Muscle of arm (tissue), 14 donors: ENCODE measurements around the gene IARS1. TPM values are rescaled to one million over a fixed set of nuclear protein-coding genes. Genes with fewer than 3 reads are reported as not detected.

Experiments used
- DNase-seq: peaks from one replicate; pipeline ENCODE4 v3.0.0-alpha.2; 2013
- long read RNA-seq, 11 donors: transcript quantifications; one replicate each; lab custom pipeline, GENCODE V29; 2026
- polyA plus RNA-seq, 12 donors: library from polyadenylated mRNA; unstranded; fragments of 120-200 nt; gene quantifications; one replicate each; pipeline ENCODE4 v1.2.1, GENCODE V29; 2013; ENCODE audit not compliant: insufficient read length in 12 of 12

Gene IARS1
- 10 to 100 TPM in 11 of 12 donors, not detected in 1; 40.2 to 79.6 (median 68.8) TPM for polyA plus RNA-seq
- long read RNA-seq, donor 1, full-length matches to known transcripts, result 2 of 2 reads
- long read RNA-seq, donor 1, partial matches to known transcripts, result 0 of 2 reads
- long read RNA-seq, donor 1, other reads (novel, unspliced or antisense), result 0 of 2 reads
- long read RNA-seq, donor 2, full-length matches to known transcripts, result 3 of 17 reads
- long read RNA-seq, donor 2, partial matches to known transcripts, result 14 of 17 reads
- long read RNA-seq, donor 2, other reads (novel, unspliced or antisense), result 0 of 17 reads
- long read RNA-seq, donor 3, partial matches to known transcripts, result 0 of 1 reads
- long read RNA-seq, donor 3, other reads (novel, unspliced or antisense), result 0 of 1 reads
- long read RNA-seq, donor 4, result 0 reads
- long read RNA-seq, donor 5, result 0 reads
- long read RNA-seq, donor 6, full-length matches to known transcripts, result 4 of 4 reads
- long read RNA-seq, donor 6, partial matches to known transcripts, result 0 of 4 reads
- long read RNA-seq, donor 6, other reads (novel, unspliced or antisense), result 0 of 4 reads
- long read RNA-seq, donor 7, partial matches to known transcripts, result 0 of 1 reads
- long read RNA-seq, donor 7, other reads (novel, unspliced or antisense), result 0 of 1 reads
- long read RNA-seq, donor 8, full-length matches to known transcripts, result 2 of 9 reads
- long read RNA-seq, donor 8, partial matches to known transcripts, result 7 of 9 reads
- long read RNA-seq, donor 8, other reads (novel, unspliced or antisense), result 0 of 9 reads
- long read RNA-seq, donor 9, result 0 reads
- long read RNA-seq, donor 10, full-length matches to known transcripts, result 1 of 6 reads
- long read RNA-seq, donor 10, partial matches to known transcripts, result 5 of 6 reads
- long read RNA-seq, donor 10, other reads (novel, unspliced or antisense), result 0 of 6 reads
- long read RNA-seq, donor 11, full-length matches to known transcripts, result 2 of 7 reads
- long read RNA-seq, donor 11, partial matches to known transcripts, result 5 of 7 reads
- long read RNA-seq, donor 11, other reads (novel, unspliced or antisense), result 0 of 7 reads

- peak; percentile 99 for DNase-seq
Observed at GRCh38 chr9:92293452-92294296, at the start of gene IARS1. Gene IARS1 (minus strand): TSS chr9:92293697. CDS start chr9:92289419, 4,278 bp downstream.

GRCh38 chr9:92342825-92343488, 49.5 kb upstream of the IARS1 start:
- DNase-seq, result no peak

- DNase-seq, result no peak
Observed at GRCh38 chr9:92341578-92341977, 48.1 kb upstream of the IARS1 start.

GRCh38 chr9:92333282-92333634, 39.8 kb upstream of the IARS1 start:
- DNase-seq, result no peak

GRCh38 chr9:92332577-92333281, 39.2 kb upstream of the IARS1 start:
- no peak for DNase-seq

- peak; percentile 38 for DNase-seq
Observed at GRCh38 chr9:92328225-92328624, 34.7 kb upstream of the IARS1 start.

GRCh38 chr9:92327283-92327850, 33.9 kb upstream of the IARS1 start:
- no peak for DNase-seq

GRCh38 chr9:92325991-92326500, 32.5 kb upstream of the IARS1 start:
- no peak for DNase-seq

- peak; percentile 94 for DNase-seq
Observed at GRCh38 chr9:92325269-92325990, 31.9 kb upstream of the IARS1 start, which contains the start of the genes CENPP and NOL8. Gene CENPP (plus strand): TSS chr9:92325953. Gene NOL8 (minus strand): TSS chr9:92325350. CDS start chr9:92324161, 1,189 bp downstream.

GRCh38 chr9:92324889-92325268, 31.4 kb upstream of the IARS1 start:
- DNase-seq, result no peak

GRCh38 chr9:92324431-92324830, 30.9 kb upstream of the IARS1 start:
- no peak for DNase-seq

GRCh38 chr9:92315456-92315855, 22.0 kb upstream of the IARS1 start:
- no peak for DNase-seq

- no peak for DNase-seq
Observed at GRCh38 chr9:92313624-92314012, 20.1 kb upstream of the IARS1 start.

GRCh38 chr9:92312887-92313623, 19.6 kb upstream of the IARS1 start:
- no peak for DNase-seq

- no peak for DNase-seq
Observed at GRCh38 chr9:92310562-92310961, 17.1 kb upstream of the IARS1 start.

- DNase-seq, result no peak
Observed at GRCh38 chr9:92308893-92309292, 15.4 kb upstream of the IARS1 start.

- DNase-seq, result no peak
Observed at GRCh38 chr9:92300936-92301335, 7.4 kb upstream of the IARS1 start.

GRCh38 chr9:92299116-92299515, 5.6 kb upstream of the IARS1 start:
- DNase-seq, result no peak
